ENCODE results near the gene UBE2L5. TPM values are rescaled to one million over a fixed set of nuclear protein-coding genes. Genes with fewer than 3 reads are reported as not detected.
"Not testable (repeated sequence)": the region's sequence is repeated elsewhere in the genome, so short reads cannot be mapped to it uniquely, and the experiment has no call there.

The UBE2L5 gene
- total RNA-seq, 3 donors from 2014 or later (not counting 1 experiment from before 2014, with no cell fraction given), result not detected

DNA sequence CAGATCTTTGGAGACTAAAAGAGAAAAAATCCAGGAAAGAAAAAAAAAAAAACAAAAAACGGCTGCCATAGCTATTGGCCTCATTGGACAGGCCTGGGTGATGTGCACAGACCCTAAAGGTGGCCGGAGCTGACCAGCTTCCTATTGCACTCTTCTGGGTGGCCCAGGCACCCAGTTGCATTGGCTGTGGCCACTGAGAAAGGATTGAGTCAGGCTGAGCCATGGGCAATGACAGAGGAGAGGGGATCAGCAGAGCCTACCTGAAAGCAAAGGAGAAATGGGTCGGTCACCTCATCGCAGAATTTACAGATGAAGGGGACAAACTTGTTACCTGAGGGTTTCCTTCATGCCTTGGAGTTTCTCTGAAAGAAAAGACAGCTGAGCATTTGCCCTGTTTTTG is 26.1 kb downstream of the UBE2L5 start:
- Mint-ChIP-seq H3K4me3 (no peak overlapping the region), H3K27ac (no peak overlapping the region), H3K27me3 (ENCODE audit: low read depth in 2 of 2) (peaks cover 0 to 3% of the 10 kb centered on the region in 2 donors), H3K9me3 (no peaks in the 10 kb centered on the region), H3K4me1 (peaks cover 11 to 12% of the 10 kb centered on the region in 2 donors), H3K36me3 (no peaks in the 10 kb centered on the region)
- no peaks in the 10 kb centered on the region for H3K36me3 ChIP-seq (ENCODE audit: control insufficient read depth, insufficient read depth, low read length)
- H3K27ac ChIP-seq (ENCODE audit: low read length), result no peak overlapping the region
- TF ChIP-seq, protein P1, sequence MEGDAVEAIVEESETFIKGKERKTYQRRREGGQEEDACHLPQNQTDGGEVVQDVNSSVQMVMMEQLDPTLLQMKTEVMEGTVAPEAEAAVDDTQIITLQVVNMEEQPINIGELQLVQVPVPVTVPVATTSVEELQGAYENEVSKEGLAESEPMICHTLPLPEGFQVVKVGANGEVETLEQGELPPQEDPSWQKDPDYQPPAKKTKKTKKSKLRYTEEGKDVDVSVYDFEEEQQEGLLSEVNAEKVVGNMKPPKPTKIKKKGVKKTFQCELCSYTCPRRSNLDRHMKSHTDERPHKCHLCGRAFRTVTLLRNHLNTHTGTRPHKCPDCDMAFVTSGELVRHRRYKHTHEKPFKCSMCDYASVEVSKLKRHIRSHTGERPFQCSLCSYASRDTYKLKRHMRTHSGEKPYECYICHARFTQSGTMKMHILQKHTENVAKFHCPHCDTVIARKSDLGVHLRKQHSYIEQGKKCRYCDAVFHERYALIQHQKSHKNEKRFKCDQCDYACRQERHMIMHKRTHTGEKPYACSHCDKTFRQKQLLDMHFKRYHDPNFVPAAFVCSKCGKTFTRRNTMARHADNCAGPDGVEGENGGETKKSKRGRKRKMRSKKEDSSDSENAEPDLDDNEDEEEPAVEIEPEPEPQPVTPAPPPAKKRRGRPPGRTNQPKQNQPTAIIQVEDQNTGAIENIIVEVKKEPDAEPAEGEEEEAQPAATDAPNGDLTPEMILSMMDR (IDR thresholded peaks at IDR 0.05), result no peak
- DNase-seq, result no peak
- ATAC-seq, result no peak
- no peak overlapping the region for H3K4me3 ChIP-seq (ENCODE audit: low read length)
- H3K27me3 ChIP-seq (ENCODE audit: control insufficient read depth, insufficient read depth, low read length), result no peaks in the 10 kb centered on the region
- peaks cover 12% of the 10 kb centered on the region for H3K4me1 ChIP-seq (ENCODE audit: control insufficient read depth, insufficient read depth, low read length)
- intact Hi-C loops (cut with micrococcal nuclease), result no loop called here
- no peaks in the 10 kb centered on the region for H3K9me3 ChIP-seq (ENCODE audit: control insufficient read depth, insufficient read depth, low read length)
- WGBS (ENCODE audit: insufficient coverage), result 92% methylated on average over 4 of the region's 4 CpGs

DNA sequence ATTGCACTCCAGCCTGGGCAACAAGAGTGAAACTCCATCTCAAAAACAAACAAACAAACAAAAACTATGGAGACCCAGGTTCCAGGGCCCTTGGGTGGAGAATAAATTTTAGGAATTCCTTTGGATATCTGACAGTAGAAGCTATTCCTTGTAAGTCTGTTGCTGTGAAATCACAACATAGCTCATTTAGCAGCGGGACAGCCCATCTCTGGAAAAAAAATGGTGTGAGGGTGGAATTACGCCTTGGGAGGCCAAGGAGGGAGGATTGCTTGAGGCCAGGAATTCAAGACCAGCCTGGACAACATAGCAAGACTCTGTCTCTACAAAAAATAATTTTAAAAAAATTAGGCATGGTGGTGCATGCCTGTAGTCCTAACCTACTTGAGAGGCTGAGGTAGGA is 27.8 kb downstream of the UBE2L5 start:
- TF ChIP-seq, protein P1 (IDR thresholded peaks at IDR 0.05), result no peak
- H3K36me3 Mint-ChIP-seq, result no peaks in the 10 kb centered on the region
- H3K9me3 Mint-ChIP-seq, result no peaks in the 10 kb centered on the region
- 97% methylated on average over 2 of the region's 2 CpGs for WGBS (ENCODE audit: insufficient coverage)
- peaks cover 11 to 13% of the 10 kb centered on the region in 2 donors for H3K4me1 Mint-ChIP-seq
- H3K9me3 ChIP-seq (ENCODE audit: control insufficient read depth, insufficient read depth, low read length), result no peaks in the 10 kb centered on the region
- peaks cover 0 to 2% of the 10 kb centered on the region in 2 donors for H3K27me3 Mint-ChIP-seq (ENCODE audit: low read depth in 2 of 2)
- DNase-seq, result no peak
- H3K4me3 Mint-ChIP-seq, result no peak overlapping the region
- H3K27ac Mint-ChIP-seq, result no peak overlapping the region
- peaks cover 10% of the 10 kb centered on the region for H3K4me1 ChIP-seq (ENCODE audit: control insufficient read depth, insufficient read depth, low read length)
- ATAC-seq, result no peak
- H3K27ac ChIP-seq (ENCODE audit: low read length), result no peak overlapping the region
- intact Hi-C loops (cut with micrococcal nuclease), result no loop called here
- H3K36me3 ChIP-seq (ENCODE audit: control insufficient read depth, insufficient read depth, low read length), result no peaks in the 10 kb centered on the region
- H3K27me3 ChIP-seq (ENCODE audit: control insufficient read depth, insufficient read depth, low read length), result no peaks in the 10 kb centered on the region
- no peak overlapping the region for H3K4me3 ChIP-seq (ENCODE audit: low read length)

DNA sequence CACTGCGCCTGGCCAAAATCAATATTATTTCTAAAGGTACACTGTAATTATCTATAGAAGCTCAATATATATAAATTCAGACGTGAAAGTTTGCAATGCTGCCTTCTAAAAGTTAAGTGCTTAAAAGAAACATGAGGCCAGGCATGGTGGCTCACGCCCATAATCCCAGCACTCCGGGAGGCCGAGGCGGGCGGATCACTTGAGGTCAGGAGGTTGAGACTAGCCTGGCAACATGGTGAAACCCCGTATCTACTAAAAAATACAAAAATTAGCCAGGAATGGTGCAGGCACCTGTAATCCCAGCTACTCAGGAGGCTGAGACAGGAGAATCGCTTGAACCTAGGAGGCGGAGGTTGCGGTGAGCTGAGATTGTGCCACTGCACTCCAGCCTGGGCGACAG is 29.2 kb downstream of the UBE2L5 start:
- H3K4me1 ChIP-seq (ENCODE audit: control insufficient read depth, insufficient read depth, low read length); H3K27ac ChIP-seq (ENCODE audit: low read length); ATAC-seq; H3K36me3 Mint-ChIP-seq; H3K4me3 Mint-ChIP-seq; intact Hi-C loops (cut with micrococcal nuclease); H3K27me3 Mint-ChIP-seq (ENCODE audit: low read depth in 2 of 2); H3K27me3 ChIP-seq (ENCODE audit: control insufficient read depth, insufficient read depth, low read length); H3K4me1 Mint-ChIP-seq; H3K36me3 ChIP-seq (ENCODE audit: control insufficient read depth, insufficient read depth, low read length); H3K27ac Mint-ChIP-seq; H3K9me3 ChIP-seq (ENCODE audit: control insufficient read depth, insufficient read depth, low read length); H3K4me3 ChIP-seq (ENCODE audit: low read length); H3K9me3 Mint-ChIP-seq; DNase-seq: not testable (repeated sequence)
- WGBS (ENCODE audit: insufficient coverage), result over 99% methylated on average over 9 of the region's 12 CpGs

DNA sequence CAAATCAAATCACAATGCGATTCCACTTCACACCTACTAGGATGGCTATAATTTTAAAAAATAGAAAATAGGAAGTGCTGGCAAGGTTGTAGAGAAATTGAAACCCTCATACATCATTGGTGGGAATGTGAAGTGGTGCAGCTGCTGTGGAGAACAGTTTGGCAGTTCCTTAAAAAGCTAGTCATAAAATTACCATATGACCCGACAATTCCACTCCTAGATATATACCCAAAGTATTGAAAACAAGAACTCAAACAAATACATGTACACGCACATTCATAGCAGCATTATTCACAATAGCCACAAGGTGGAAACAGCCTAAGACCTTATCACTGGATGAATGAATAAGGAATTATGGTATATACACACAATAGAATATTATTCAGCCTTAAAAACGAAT is 31.4 kb downstream of the UBE2L5 start:
- Mint-ChIP-seq H3K4me3 (no peak overlapping the region), H3K27me3 (ENCODE audit: low read depth in 2 of 2) (no peaks in the 10 kb centered on the region), H3K4me1 (peaks cover 6 to 10% of the 10 kb centered on the region in 2 donors), H3K36me3 (no peaks in the 10 kb centered on the region), H3K27ac (no peak overlapping the region), H3K9me3 (no peaks in the 10 kb centered on the region)
- 83% methylated on average over 2 of the region's 4 CpGs for WGBS (ENCODE audit: insufficient coverage)
- TF ChIP-seq, protein P1 (IDR thresholded peaks at IDR 0.05), result no peak
- H3K9me3 ChIP-seq (ENCODE audit: control insufficient read depth, insufficient read depth, low read length), result no peaks in the 10 kb centered on the region
- no peak for DNase-seq
- no peak overlapping the region for H3K27ac ChIP-seq (ENCODE audit: low read length)
- H3K27me3 ChIP-seq (ENCODE audit: control insufficient read depth, insufficient read depth, low read length), result no peaks in the 10 kb centered on the region
- H3K4me3 ChIP-seq (ENCODE audit: low read length), result no peak overlapping the region
- peaks cover 8% of the 10 kb centered on the region for H3K36me3 ChIP-seq (ENCODE audit: control insufficient read depth, insufficient read depth, low read length)
- ATAC-seq, result no peak
- intact Hi-C loops (cut with micrococcal nuclease), result no loop called here
- H3K4me1 ChIP-seq (ENCODE audit: control insufficient read depth, insufficient read depth, low read length), result peaks cover 2% of the 10 kb centered on the region

Data from natural killer cell (primary cell).